ENCODE results near the gene SHTN1.

DNA sequence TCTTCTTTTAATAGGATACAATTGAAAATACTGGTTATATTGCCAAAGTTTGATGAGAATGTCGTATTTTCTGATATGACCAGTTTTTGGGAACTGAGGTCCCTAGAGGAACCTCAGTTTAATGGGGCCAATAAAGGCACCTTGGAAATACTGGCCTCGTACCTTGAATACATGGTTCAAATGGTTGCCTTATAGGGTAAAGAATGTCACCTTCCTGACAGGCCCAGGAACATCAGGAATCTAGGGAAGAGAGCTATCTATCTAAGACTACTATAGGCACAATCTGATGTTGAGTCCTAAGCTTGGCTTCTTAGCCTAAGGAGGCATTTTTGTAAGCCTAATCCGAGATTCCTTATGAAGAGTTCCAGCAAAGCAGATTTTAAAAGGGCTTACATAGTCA lies 9.3 kb downstream of the SHTN1 start:
- TF ChIP-seq POLR2AphosphoS5 (IDR thresholded peaks at IDR 0.05; ENCODE audit: low read depth, low read length): no peak
- TF ChIP-seq, protein P1, sequence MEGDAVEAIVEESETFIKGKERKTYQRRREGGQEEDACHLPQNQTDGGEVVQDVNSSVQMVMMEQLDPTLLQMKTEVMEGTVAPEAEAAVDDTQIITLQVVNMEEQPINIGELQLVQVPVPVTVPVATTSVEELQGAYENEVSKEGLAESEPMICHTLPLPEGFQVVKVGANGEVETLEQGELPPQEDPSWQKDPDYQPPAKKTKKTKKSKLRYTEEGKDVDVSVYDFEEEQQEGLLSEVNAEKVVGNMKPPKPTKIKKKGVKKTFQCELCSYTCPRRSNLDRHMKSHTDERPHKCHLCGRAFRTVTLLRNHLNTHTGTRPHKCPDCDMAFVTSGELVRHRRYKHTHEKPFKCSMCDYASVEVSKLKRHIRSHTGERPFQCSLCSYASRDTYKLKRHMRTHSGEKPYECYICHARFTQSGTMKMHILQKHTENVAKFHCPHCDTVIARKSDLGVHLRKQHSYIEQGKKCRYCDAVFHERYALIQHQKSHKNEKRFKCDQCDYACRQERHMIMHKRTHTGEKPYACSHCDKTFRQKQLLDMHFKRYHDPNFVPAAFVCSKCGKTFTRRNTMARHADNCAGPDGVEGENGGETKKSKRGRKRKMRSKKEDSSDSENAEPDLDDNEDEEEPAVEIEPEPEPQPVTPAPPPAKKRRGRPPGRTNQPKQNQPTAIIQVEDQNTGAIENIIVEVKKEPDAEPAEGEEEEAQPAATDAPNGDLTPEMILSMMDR (IDR thresholded peaks at IDR 0.05): no peak
